Neural cell (in vitro differentiated cells): ENCODE results near the gene DNAJC8.

ENCODE experiments used
- CTCF ChIP-seq: fragments of 450-650 bp; IDR thresholded peaks from 2 replicates; pipeline ENCODE4 v1.5.1; 2014; ENCODE audit warnings: antibody characterized with exemption, mild to moderate bottlenecking, moderate library complexity; ENCODE audit not compliant: poor library complexity, severe bottlenecking
- EP300 ChIP-seq: fragments of 450-650 bp; conservative IDR thresholded peaks from 2 replicates; pipeline ENCODE4 v1.6.1; 2014; ENCODE audit warnings: antibody characterized with exemption, mild to moderate bottlenecking, moderate library complexity; ENCODE audit not compliant: poor library complexity, severe bottlenecking
- MXI1 ChIP-seq: fragments of 450-650 bp; conservative IDR thresholded peaks from 2 replicates; pipeline ENCODE4 v1.6.1; 2014; ENCODE audit warnings: antibody characterized with exemption, mild to moderate bottlenecking; ENCODE audit not compliant: poor library complexity, severe bottlenecking
- POLR2AphosphoS5 ChIP-seq: IDR thresholded peaks from 2 replicates; pipeline ENCODE4 v1.6.1; 2012

- no peak for TF ChIP-seq EP300
- TF ChIP-seq CTCF = no peak
- no peak for TF ChIP-seq MXI1
- no peak for TF ChIP-seq POLR2AphosphoS5
Observed at GRCh38 chr1:28281608-28282425, 49.0 kb upstream of the DNAJC8 start.
